ENCODE data around the gene DDA1.

GRCh38 chr19:17285415-17286135 is 23.8 kb upstream of the DDA1 start:
- TF ChIP-seq, protein P1, sequence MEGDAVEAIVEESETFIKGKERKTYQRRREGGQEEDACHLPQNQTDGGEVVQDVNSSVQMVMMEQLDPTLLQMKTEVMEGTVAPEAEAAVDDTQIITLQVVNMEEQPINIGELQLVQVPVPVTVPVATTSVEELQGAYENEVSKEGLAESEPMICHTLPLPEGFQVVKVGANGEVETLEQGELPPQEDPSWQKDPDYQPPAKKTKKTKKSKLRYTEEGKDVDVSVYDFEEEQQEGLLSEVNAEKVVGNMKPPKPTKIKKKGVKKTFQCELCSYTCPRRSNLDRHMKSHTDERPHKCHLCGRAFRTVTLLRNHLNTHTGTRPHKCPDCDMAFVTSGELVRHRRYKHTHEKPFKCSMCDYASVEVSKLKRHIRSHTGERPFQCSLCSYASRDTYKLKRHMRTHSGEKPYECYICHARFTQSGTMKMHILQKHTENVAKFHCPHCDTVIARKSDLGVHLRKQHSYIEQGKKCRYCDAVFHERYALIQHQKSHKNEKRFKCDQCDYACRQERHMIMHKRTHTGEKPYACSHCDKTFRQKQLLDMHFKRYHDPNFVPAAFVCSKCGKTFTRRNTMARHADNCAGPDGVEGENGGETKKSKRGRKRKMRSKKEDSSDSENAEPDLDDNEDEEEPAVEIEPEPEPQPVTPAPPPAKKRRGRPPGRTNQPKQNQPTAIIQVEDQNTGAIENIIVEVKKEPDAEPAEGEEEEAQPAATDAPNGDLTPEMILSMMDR (IDR thresholded peaks at IDR 0.05): no peak
- no peak for TF ChIP-seq POLR2A (IDR thresholded peaks at IDR 0.05)

All from lower leg skin (tissue), 3 donors.